ENCODE results near the gene PLS3. TPM values are rescaled to one million over a fixed set of nuclear protein-coding genes. Genes with fewer than 3 reads are reported as not detected.
A peak's percentile ranks its signal among the peaks of the same experiment; 100 is the strongest.

PLS3 gene
- polyA plus RNA-seq, 10 donors: 85.5 to 115 (median 99.0) TPM

DNA sequence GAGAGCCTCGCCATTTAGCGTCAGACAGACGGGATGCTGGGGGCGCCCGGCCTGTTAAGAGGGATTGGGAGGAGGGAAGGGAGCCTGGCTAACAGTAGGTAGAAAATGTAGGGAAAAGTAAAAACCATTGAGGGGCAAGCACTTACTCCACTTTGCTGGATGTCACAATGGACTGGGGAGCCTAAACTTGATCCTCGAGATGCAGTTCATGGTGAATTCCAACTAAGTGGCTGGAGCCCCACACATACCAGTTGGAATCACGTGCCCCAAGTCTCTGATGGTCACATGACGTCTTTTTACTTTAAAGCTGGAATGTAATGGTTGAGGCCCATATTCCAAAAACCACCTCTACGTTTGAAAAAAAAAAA, 1.5 kb downstream of the PLS3 start:
- peak in 1 of 3 donors; percentile 65 for DNase-seq

- peak in 1 of 3 donors; percentile 22 for DNase-seq
Measured at GRCh38 chrX:115563633-115564162, 2.7 kb downstream of the PLS3 start.

- no peak for DNase-seq
Measured at GRCh38 chrX:115564243-115564642, 3.3 kb downstream of the PLS3 start.

- DNase-seq: no peak
Measured at GRCh38 chrX:115565888-115566287, 4.9 kb downstream of the PLS3 start.

DNA sequence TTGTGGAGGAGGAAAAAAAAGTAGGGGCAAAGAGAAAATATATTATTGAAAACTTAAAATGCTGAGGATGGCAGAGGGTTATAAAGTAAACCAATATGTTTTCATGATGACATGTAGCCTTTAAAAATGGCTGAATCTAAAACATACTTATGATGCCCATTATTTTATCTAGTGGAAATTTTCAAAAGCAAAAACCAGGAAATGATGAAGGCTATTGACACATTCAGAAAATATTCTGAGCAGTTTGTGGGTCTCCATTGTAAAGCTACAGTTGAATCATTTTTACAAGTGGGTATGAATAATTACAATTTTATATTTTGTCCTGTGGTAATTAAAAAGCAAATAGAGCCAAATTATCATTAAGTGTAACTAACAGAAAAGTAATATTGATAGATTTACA, 10.7 kb downstream of the PLS3 start:
- DNase-seq: no peak

- DNase-seq: peak in 2 of 3 donors; percentile 36
Measured at GRCh38 chrX:115573185-115573584, 12.2 kb downstream of the PLS3 start.

DNA sequence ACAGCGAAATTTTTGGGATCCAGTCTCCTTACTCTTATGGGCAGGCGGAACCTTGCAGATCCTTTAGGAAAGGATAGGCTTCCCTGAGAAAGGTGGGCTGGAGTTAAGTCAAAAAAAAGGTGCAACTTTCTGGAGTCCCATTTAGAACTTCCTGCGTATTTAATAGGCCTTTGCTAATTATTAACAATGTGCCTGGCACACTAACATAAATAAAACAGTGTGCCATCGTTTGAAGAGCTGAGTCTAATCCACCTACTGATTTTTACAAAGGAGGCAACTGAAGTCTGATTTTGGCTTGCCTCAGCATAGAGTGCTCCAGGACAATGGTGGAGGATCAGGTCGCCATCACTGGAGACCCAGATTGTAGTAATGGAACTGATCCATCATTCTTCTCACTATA, 15.7 kb downstream of the PLS3 start:
- no peak for DNase-seq

DNA sequence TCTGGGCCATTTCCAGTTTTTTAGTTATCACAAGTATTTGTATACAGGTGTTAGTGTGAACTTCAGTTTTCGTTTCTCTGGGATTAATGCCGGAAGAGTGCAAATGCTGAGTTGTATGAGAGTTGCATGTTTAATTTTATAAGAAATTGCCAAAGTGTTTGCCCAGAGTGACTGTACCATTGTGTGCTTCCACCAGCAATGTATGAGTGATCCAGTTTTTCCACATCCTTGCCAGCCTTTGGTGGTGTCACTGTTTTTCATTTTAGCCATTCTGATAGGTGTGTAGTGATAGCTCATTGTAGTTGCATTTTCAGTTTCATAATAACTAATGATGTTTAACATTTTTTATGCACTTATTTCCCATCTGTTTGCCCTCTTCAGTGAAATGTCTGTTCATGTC, 18.4 kb downstream of the PLS3 start:
- no peak for DNase-seq

DNA sequence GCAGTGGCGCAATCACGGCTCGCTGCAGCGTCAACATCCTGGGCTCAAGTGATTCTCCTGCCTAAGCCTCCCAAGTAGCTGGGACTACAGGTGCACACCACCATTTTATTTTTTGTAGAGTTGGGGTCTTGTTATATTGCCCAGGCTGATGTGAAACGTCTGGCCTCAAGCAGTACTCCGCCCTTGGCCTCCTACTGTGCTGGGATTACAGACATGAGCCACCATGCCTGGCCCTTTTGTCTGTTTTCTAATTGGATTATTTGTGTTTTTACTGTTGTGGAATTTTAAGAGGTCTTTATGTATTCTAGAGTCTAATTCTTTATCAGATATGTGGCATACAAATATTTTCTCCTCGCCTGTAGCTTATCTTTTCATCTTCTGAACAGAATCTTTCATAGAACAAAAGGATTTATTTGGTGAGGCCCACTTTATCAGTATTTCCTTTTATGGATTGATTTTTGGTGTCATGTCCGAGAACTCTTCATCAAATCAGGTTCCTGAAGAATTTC, 18.9 kb downstream of the PLS3 start:
- DNase-seq: no peak

DNA sequence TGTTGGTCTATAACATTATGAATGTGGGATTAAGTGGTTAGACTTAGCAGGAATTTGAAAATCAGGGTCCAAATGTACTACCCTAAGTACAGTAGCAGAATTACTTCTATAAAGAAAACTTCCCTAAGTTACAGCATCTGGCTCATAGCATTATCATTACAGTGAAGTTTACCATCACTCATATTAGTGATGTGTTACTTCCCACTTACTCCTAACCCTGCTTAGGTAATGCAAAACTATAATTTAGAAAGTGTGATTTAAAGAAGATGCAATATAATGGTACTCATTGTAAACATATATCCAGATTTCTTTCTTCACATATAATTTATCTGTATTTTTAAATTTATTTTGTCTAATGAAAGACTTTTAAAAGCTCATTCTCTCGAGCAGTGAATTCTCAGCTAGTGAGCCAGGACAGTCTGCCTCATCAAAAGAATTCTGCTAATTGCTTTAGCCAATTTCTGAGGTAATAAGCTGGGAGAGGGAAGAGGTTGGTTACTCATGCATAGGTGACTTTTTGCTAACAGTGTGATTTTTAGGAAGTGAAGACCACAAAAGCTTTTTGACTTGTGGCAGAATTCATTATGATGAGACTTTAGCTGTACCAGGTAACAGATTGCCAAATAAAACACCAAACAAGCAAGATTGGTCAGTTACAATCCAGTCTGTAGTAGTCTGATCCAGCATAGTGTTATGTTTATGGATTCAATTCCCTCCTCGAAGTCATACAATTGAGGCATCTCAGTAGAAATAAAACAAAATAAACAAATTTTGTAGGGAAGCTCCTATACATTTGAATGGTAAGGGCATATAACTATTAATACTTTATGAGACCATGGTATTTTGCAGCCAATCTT, 21.0 kb downstream of the PLS3 start:
- no peak for DNase-seq

- DNase-seq: no peak
Measured at GRCh38 chrX:115582616-115583495, 21.9 kb downstream of the PLS3 start.

DNA sequence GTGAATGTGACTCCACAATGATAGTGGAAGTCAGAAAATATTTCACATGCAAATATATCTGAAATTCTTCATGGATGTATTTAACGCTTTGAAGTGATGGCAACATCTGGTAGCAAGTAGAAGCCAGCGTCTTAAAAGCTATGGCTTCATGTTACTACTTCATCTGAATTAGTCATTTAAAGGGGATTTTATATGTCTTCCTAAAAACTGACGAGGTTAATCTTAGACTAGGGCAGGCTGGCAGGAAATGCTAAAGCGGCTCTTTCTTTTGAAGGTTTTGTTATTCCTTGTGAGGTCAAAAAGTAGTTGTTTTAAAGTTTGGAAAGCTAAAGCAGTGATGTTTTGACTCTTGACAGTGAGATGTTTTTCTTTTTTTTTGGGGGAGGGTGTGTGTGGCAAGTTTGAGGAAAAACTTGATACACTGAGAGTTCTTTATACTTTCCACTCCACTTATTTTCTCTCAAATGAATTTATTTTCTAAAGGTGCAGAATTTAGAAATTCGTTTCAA, 22.6 kb downstream of the PLS3 start:
- DNase-seq: peak in 1 of 3 donors; percentile 32

GRCh38 chrX:115584696-115585095, 23.7 kb downstream of the PLS3 start:
- DNase-seq: no peak

- DNase-seq: no peak
Measured at GRCh38 chrX:115588179-115588578, 27.2 kb downstream of the PLS3 start.

GRCh38 chrX:115589419-115589818, 28.4 kb downstream of the PLS3 start:
- DNase-seq: no peak

DNA sequence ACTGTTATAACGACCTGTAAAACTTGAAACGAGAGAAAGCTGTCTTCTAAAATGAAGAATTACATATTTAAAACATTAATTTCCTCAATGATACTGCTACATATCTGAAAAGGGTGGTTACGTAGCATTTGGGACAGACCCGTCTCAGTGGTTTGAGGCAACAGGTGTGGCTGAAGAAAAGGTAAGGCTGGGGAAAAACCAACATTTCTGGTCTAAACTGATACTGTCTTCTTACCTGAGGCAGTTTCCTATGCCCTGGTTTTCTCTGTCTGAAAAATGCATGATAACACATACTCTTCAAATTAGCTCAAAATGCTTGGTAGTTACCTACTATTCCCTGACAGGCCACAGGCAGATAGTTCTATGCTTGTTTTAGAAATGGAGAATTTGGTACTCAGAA, 30.4 kb downstream of the PLS3 start:
- DNase-seq: no peak

DNA sequence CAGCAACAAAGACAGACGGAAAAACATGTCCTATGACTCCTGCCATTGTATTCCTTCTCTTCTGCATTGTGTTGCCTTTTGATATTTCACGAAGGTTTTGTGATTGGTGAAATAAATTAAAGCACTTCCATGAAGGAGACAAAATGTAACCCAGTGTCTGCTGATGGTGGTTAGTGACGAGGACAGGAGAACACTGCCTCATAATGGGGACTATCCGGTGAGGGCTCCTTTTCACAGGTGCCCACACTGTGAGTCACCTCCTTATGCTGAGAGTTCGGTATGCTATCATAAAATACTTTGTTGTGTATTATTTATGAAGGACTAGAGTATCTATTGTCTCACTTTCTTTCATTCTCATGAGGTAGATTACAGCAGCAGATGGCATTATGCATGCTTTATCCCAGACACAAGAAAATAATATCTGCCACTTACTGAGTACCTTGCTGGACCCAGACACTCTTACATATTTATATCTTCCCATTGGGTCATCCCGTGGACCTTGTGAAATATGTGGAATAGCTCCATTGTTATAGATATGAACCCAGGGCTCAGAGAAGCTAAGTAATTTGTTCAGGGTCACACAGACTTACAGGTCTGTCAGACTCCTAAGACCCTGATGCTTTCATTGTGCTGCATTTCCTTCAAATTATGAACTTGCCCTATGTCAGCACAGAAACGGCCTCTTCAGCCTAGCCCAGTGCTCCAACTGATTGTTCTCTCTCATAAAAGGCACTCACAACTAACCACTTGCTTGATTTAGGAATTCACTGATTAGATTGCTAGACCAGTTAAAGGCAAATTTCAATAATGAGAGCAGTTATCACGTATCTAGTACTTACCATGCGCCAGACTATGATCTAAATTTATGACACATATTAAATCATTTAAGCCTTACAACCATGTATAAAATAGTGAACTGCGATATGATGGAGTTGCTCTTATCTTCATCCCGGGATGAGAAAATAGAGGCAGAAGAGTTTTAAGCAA, 31.2 kb downstream of the PLS3 start:
- DNase-seq: no peak

DNA sequence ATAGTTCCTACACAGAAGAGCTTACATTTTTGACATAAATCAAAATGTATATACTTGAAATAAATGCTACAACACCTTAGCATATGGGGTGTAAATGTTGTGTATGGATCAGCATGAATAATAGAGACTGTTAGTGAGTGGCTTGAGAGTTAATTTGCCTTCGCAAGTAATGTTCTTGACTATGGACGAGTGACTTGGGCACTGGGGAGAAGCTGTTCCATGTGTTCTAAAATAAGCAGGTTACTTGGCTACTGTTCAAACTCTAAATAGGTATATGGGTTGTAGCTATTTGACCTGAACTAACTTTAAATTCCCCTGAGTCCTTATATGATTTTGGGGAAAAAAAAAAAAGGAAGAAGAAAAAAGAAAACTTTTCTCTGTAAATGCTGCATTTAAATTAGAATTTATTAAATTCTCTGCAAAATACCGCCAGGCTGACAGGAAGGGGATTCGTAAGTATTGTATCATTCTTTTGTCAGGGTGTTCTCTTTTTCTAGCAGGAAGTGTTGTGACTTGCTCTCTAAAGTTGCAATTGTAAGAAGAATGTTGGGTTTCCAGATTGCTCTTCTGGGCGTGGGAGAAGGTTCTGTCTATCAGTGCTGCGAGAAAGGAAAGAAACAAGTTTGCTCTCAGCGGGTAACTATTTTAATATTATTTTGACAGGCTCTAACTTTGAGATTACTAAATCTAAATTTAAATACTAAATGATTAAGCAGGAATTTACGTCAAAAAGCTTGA, 32.2 kb downstream of the PLS3 start:
- no peak for DNase-seq

- DNase-seq: no peak
Measured at GRCh38 chrX:115595049-115595448, 34.1 kb downstream of the PLS3 start.

GRCh38 chrX:115598556-115598955, 37.6 kb downstream of the PLS3 start:
- no peak for DNase-seq

All from muscle of back (tissue), 11 donors.